OCI-LY7 (cell line): ENCODE measurements around the gene DPPA5.

Experiments used
- CTCF ChIP-seq: fragments of 200-600 bp; sonication (generic); conservative IDR thresholded peaks from 2 replicates; pipeline ENCODE4 v1.5.1; 2014; ENCODE audit warnings: mild to moderate bottlenecking, antibody characterized with exemption, low read length, moderate library complexity, mixed read lengths
- EZH2phosphoT487 ChIP-seq: fragments of 200-600 bp; sonication (generic); IDR thresholded peaks from 2 replicates; pipeline ENCODE4 v1.6.1; 2018; ENCODE audit warnings: low read depth, borderline replicate concordance, mild to moderate bottlenecking, mixed run types, antibody characterized with exemption, low read length, moderate library complexity, mixed read lengths

- TF ChIP-seq EZH2phosphoT487 (no peak), CTCF (no peak)
Observed at GRCh38 chr6:73369157-73369556, 15.1 kb upstream of the DPPA5 start.
